Fibroblast of lung (primary cell): ENCODE results near the gene ZNF384.

Source experiments
- EZH2 ChIP-seq: IDR thresholded peaks from 2 replicates; pipeline ENCODE4 v1.5.1; 2012; ENCODE audit warnings: low read length, control low read depth, mild to moderate bottlenecking; ENCODE audit errors: missing control alignments
- TF ChIP-seq, protein P1 (sequence below), 2 donors: IDR thresholded peaks in 1 of 2; conservative IDR thresholded peaks in 1 of 2; 1 replicate in 1 of 2; 2 replicates in 1 of 2; pipeline ENCODE4 v1.5.1; 2011 to 2012; ENCODE audit warnings: low read length in 2 of 2, control low read depth in 1 of 2, inconsistent platforms in 1 of 2, low read depth in 1 of 2, mild to moderate bottlenecking in 1 of 2

DNA sequence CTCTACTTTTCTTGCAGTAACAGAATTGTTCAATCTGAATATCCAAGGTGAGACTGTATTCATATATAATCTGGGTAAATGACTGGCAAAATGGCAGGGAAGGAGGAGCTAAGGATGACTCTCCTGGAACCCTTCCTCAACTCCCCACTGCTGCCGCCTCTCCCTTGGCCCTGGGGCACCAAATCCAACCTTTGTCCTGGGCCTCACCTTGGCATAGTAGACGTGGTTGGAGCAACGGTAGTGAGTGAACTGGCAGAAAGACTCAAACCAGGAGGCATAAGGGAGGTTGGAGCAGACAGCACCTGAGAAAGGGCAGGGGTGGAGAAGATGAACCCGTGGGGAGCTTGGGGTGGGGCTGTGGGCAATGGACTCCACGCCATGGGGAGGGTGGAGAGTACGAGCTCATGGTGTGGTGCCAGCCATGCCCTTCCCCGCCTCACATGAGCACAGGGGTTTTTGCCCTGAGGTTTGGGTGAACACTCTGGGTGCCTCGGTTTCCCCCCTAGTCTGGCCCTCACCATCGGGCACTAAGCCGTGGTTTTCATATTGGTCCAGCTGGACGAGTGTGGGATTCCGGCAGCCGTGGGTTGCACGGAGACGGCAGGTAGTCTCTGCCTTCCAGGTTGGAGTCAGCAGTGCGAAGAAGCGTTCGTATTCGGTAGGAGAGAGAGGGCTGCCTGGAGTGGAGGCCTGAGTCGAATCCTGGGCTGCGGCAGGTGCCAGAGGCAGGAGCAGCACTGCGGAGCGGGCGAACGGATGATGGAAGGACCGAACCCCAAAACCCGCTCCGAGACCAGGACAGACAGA, 42.7 kb downstream of the ZNF384 start:
- TF ChIP-seq, protein P1, sequence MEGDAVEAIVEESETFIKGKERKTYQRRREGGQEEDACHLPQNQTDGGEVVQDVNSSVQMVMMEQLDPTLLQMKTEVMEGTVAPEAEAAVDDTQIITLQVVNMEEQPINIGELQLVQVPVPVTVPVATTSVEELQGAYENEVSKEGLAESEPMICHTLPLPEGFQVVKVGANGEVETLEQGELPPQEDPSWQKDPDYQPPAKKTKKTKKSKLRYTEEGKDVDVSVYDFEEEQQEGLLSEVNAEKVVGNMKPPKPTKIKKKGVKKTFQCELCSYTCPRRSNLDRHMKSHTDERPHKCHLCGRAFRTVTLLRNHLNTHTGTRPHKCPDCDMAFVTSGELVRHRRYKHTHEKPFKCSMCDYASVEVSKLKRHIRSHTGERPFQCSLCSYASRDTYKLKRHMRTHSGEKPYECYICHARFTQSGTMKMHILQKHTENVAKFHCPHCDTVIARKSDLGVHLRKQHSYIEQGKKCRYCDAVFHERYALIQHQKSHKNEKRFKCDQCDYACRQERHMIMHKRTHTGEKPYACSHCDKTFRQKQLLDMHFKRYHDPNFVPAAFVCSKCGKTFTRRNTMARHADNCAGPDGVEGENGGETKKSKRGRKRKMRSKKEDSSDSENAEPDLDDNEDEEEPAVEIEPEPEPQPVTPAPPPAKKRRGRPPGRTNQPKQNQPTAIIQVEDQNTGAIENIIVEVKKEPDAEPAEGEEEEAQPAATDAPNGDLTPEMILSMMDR (conservative IDR thresholded peaks at IDR 0.05 in 1 of 2, IDR thresholded peaks at IDR 0.05 in 1 of 2; ENCODE audit: low read depth in 1 of 2, low read length in 2 of 2): no peak
- TF ChIP-seq EZH2: no peak
